Hepatocyte (in vitro differentiated cells): Measurements from ENCODE around the gene FAM89B.

Experiments
- CTCF ChIP-seq: fragments of 200-600 bp; sonication (generic); IDR thresholded peaks from 2 replicates; pipeline ENCODE4 v1.5.1; 2016; ENCODE audit warnings: antibody characterized with exemption, mild to moderate bottlenecking; ENCODE audit not compliant: poor library complexity
- EZH2 ChIP-seq: fragments of 200-600 bp; sonication (generic); IDR thresholded peaks from 2 replicates; pipeline ENCODE4 v1.6.1; 2016; ENCODE audit warnings: antibody characterized with exemption, mild to moderate bottlenecking, borderline replicate concordance
- EZH2phosphoT487 ChIP-seq: fragments of 200-600 bp; sonication (generic); IDR thresholded peaks from one replicate; pipeline ENCODE4 v1.6.1; 2018; ENCODE audit warnings: antibody characterized with exemption, mild to moderate bottlenecking, low read depth, moderate library complexity; ENCODE audit not compliant: unreplicated experiment, severe bottlenecking

- TF ChIP-seq CTCF = no peak
- no peak for TF ChIP-seq EZH2phosphoT487
- TF ChIP-seq EZH2 = no peak
These were observed 39.8 kb upstream of the FAM89B start for GRCh38 chr11:65532388-65533064.
